Tibial nerve (tissue), 3 donors: ENCODE measurements around the gene C19orf12.

Experiments
- CTCF ChIP-seq, 5 experiments: fragments of 200-600 bp in 3 of 5; fragments of 450-650 bp in 2 of 5; sonication (generic) in 3 of 5; IDR thresholded peaks; one replicate each; pipeline ENCODE4 v1.5.1; 2016 to 2019; ENCODE audit warnings: antibody characterized with exemption in 5 of 5, mild to moderate bottlenecking in 3 of 5, moderate library complexity in 2 of 5
- POLR2A ChIP-seq, 2 donors: fragments of 450-650 bp; IDR thresholded peaks; one replicate each; pipeline ENCODE4 v1.6.1; 2017; ENCODE audit warnings: antibody characterized with exemption in 2 of 2, mild to moderate bottlenecking in 2 of 2, moderate library complexity in 2 of 2

DNA sequence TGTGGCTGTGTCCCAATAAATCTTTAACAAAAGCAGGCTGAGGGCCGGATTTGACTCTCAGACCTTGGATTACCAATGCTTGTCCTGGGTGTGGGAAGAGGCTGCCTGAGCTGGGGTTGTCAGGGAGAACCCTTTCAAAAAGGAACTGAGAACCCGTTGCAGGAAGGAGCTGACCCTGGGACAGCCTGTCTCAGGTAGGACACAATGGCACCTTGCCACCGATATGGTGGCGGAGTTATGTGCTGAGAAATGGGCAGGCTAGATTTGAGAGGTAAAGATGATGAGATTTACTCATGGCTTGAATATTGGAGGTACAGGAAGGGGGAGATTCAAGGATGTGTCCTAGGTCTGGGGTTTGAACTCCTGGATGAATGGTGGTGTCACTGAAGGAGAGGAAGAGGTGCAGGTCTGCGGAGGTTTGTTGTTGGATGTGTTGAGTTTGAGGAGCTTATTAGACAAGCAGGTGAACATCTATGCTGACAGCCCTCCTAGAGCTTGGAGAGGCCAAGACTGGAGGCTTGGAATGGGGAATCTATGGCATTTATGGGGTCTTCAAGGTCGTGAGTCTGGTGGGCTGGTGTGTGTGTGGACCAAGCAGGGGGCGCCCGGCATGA lies 42.6 kb downstream of the C19orf12 start:
- no peak for TF ChIP-seq CTCF (IDR thresholded peaks at IDR 0.05)
- TF ChIP-seq POLR2A (IDR thresholded peaks at IDR 0.05) = no peak
